ENCODE measurements around the gene TAF4B.
"Not testable (repeated sequence)": the region's sequence is repeated elsewhere in the genome, so short reads cannot be mapped to it uniquely, and the experiment has no call there.

TAF4B gene

DNA sequence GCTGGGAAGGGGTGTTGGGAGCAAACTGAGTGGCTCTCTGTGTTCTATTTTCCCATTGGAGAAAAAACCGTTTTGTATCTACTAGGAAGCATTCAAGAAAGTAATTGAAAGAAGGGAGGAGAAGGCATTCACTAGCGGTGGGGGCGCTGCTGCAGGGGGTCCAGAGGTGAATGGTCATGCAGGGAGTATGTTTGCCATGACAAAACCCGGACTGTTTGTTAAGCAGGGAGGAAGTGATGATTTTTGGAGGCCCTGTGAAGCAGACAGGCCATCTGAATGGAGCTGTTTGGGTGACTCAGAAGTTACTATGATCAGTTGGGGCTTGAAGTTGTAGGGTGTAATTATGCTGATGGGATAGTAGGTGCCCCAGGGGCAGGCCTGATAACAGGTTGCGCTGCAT is 7.0 kb downstream of the TAF4B start:
- DNase-seq (ENCODE audit: low read depth in 4 of 4, low spot score in 1 of 4) = no peak

DNA sequence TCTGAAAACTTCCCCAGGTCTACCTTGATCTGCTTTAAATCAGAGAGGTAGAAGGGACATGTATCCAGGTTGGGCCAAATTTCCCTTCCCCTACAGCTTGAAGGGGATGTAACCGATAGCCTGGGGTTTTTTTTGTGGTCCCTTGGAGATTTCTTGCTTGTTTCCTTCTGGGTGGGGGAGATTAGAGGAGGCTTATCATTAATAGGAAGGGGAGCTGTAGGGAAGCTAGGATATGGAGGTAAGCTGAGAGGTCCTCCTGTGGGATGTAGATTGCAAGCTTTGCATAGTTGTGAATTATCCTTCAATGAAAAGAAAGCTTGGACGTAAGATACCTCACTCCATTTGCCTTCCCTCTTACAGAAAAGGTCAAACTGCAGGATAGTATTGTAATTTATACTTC is 11.1 kb downstream of the TAF4B start:
- DNase-seq (ENCODE audit: low read depth in 4 of 4, low spot score in 1 of 4) = not testable (repeated sequence)

- not testable (repeated sequence) for DNase-seq (ENCODE audit: low read depth in 4 of 4, low spot score in 1 of 4)
These were observed 12.5 kb downstream of the TAF4B start for GRCh38 chr18:26238718-26239117.

GRCh38 chr18:26242392-26242791 is 16.1 kb downstream of the TAF4B start:
- DNase-seq (ENCODE audit: low read depth in 4 of 4, low spot score in 1 of 4) = not testable (repeated sequence)

DNA sequence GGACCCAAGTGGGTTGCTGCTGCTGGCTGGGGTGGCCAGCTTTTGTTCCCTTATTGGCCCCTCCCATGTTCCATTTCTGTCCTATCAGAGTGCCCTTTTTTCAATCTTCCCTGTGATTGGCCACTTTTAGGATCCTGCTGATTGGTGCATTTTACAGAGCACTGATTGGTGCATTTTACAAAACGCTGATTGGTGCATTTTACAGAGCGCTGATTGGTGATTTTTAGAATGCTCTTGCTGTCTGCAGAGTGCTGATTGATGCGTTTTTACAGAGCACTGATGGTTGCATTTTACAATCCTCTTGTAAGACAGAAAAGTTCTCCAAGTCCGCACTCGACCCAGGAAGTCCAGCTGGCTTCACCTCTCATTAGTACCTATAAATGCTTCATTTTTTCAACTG is 19.2 kb downstream of the TAF4B start:
- not testable (repeated sequence) for DNase-seq (ENCODE audit: low read depth in 4 of 4, low spot score in 1 of 4)

DNA sequence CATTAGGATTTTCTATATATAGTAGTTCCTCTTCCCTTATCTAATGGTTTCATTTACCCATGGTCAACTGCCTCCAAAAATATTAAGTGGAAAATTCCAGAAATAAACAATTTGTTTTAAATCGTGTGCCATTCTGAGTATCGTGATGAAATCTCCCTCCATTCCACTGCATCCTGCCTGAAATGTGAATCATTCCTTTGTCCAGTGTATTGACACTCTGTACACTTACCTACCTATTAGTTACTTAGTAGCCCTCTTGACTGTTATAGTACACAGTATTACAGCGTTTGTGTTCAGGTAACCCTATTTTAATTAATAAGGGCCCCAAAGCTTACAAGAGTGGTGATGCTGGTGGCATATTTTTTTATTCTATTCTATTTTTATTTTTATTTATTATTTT is 26.2 kb downstream of the TAF4B start:
- DNase-seq (ENCODE audit: low read depth in 4 of 4, low spot score in 1 of 4) = no peak

- not testable (repeated sequence) for DNase-seq (ENCODE audit: low read depth in 4 of 4, low spot score in 1 of 4)
These were observed 28.6 kb downstream of the TAF4B start for GRCh38 chr18:26254808-26255207.

- DNase-seq (ENCODE audit: low read depth in 4 of 4, low spot score in 1 of 4) = no peak
These were observed 29.7 kb downstream of the TAF4B start for GRCh38 chr18:26255695-26256622.

GRCh38 chr18:26258711-26259110 is 32.5 kb downstream of the TAF4B start:
- DNase-seq (ENCODE audit: low read depth in 4 of 4, low spot score in 1 of 4) = no peak

DNA sequence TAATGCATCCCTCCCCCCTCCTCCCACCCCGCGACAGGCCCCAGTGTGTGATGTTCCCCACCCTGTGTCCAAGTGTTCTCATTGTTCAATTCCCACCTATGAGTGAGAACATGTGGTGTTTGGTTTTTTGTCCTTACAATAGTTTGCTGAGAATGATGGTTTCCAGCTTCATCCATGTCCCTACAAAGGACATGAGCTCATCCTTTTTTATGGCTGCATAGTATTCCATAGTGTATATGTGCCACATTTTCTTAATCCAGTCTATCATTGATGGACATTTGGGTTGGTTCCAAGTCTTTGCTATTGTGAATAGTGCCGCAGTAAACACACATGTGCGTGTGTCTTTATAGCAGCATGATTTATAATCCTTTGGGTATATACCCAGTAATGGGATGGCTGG is 33.2 kb downstream of the TAF4B start:
- not testable (repeated sequence) for DNase-seq (ENCODE audit: low read depth in 4 of 4, low spot score in 1 of 4)

DNA sequence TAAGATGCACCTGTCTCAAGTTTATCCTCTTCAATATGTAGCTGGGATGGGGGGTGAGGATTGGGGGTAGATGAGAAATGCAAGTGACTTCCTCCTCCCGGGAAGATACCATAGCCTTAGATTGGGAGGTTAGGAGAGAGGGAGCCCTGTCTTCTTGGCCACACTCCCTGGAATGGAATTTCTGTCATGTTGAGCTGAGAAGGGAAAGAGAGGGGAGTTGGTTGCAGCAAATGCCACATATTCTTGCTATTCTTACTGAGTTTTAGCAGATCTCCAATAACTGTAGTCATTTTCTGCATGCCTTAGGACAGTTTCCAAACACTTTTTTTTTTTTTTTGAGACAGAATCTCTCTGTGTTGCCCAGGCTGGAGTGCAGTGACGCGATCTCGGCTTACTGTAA is 35.9 kb downstream of the TAF4B start:
- no peak for DNase-seq (ENCODE audit: low read depth in 4 of 4, low spot score in 1 of 4)

- no peak for DNase-seq (ENCODE audit: low read depth in 4 of 4, low spot score in 1 of 4)
These were observed 41.2 kb downstream of the TAF4B start for GRCh38 chr18:26267357-26267930.

DNA sequence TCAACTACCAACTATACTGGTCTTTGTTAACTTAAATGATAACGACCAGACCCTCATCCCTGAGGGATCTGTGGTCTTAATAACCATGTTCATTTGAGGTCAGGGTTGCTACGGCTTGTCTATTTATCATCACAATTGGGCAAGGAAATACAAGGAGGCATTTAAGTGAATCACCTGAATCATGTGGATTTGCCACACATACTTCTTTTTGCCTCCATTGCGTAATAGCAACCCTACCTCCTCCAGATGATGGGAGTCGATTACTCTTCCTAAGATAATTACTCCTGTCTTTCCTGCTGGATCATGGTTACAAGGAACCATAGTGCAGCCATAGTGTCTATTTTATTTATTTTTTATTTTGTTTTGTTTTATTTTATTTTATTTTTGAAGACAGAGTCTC is 42.2 kb downstream of the TAF4B start:
- DNase-seq (ENCODE audit: low read depth in 4 of 4, low spot score in 1 of 4) = no peak

GRCh38 chr18:26271917-26272549 is 45.8 kb downstream of the TAF4B start:
- DNase-seq (ENCODE audit: low read depth in 4 of 4, low spot score in 1 of 4) = no peak

DNA sequence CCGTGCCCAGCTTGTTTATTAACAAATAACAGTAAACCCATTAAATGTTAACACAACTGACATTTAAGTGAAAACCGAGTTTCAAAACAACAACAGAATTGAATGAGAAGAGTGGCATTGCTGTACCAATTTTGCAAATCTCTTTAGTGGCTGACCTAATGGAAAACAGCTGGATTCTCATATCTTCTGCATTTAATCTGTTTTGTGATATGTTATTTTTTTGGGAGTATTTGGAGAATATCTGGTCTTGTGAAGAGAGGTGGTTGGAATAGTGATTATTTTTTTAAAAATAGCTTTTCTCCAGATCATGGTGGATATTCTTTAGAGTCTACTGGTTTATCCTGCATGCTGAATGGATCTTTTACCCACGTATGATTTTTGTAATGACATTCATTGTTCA is 51.1 kb downstream of the TAF4B start:
- no peak for DNase-seq (ENCODE audit: low read depth in 4 of 4, low spot score in 1 of 4)

GRCh38 chr18:26279428-26279827 is 53.2 kb downstream of the TAF4B start:
- no peak for DNase-seq (ENCODE audit: low read depth in 4 of 4, low spot score in 1 of 4)

DNA sequence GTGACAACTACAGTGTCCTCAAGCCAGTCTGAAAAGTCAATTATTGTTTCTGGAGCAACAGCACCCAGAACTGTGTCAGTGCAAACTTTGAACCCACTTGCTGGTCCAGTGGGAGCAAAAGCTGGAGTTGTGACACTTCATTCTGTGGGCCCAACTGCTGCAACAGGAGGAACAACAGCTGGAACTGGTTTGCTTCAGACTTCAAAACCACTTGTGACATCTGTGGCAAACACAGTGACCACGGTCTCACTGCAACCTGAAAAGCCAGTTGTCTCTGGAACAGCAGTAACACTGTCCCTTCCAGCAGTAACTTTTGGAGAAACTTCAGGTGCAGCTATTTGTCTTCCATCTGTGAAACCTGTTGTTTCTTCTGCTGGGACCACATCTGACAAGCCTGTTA is 59.8 kb downstream of the TAF4B start:
- no peak for DNase-seq (ENCODE audit: low read depth in 4 of 4, low spot score in 1 of 4)

DNA sequence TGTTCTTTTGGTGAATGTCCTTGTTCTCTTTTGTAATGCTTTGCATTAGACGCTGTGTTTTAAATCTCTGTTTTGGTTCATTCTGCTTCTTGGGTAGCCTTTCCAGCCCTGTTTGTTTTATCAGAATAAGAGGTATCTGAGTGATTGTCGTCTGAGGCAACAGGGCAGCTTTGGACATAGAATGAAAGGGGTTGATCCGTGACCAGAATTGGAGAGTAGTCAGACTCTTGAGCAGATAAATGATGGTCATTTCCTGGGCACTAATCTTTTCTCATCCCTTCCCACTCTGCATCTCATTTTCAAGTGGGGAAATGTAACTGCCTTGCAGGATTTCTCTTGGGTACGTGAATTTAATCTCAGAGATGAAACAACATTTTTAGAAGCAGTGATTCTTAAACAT is 61.4 kb downstream of the TAF4B start:
- no peak for DNase-seq (ENCODE audit: low read depth in 4 of 4, low spot score in 1 of 4)

DNA sequence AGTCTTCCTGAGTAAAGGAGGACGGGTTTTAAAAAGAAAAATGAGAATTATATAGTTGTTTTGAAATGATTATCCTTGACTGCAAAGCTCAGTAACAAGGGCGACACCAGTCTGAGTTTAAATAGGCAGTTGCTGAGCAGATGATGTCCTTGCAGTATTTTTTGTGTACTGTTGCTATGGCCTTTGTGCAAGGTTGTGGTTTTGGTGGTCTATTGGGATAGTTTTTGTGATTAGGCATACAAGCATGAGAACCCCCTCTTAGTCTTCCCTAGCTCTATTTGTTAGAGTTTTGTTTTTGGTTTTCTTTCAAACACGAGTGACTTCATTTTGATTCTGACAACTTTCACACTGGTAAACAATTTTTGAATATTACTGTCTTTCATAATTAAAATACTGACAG is 64.1 kb downstream of the TAF4B start:
- DNase-seq (ENCODE audit: low read depth in 4 of 4, low spot score in 1 of 4) = no peak

DNA sequence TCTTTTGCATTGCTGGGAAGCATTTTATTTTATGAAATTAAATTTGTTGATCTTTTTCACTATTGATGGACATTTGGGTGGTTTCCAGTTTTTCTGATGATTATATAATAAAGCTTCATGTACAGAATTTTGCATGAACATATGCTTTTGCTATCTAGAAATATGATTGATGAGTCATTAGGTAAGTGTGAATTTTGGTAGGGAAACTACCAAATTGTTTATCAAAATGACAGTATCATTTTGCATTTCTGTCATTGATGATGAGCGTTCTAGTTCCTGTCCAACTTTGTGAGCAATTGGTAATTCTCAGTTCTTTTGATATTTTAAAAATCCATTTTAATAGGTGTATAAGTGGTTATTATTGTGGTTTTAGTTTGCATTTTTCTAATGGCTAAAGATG is 67.7 kb downstream of the TAF4B start:
- no peak for DNase-seq (ENCODE audit: low read depth in 4 of 4, low spot score in 1 of 4)

GRCh38 chr18:26298107-26298506 is 71.9 kb downstream of the TAF4B start:
- no peak for DNase-seq (ENCODE audit: low read depth in 4 of 4, low spot score in 1 of 4)

- DNase-seq (ENCODE audit: low read depth in 4 of 4, low spot score in 1 of 4) = no peak
These were observed 75.4 kb downstream of the TAF4B start for GRCh38 chr18:26301681-26302080.
